CD4-positive, alpha-beta T cell treated with Interleukin-15 for 1 hour (primary cell): Measurements from ENCODE around the gene NADSYN1.
A peak's percentile ranks its signal among the peaks of the same experiment; 100 is the strongest.

Source experiments
- DNase-seq: peaks from one replicate; pipeline ENCODE4 v3.0.0-alpha.2; 2020

NADSYN1 gene

GRCh38 chr11:71433648-71434450 is 19.2 kb upstream of the NADSYN1 start:
- no peak for DNase-seq

- no peak for DNase-seq
Observed at GRCh38 chr11:71434576-71435130, 18.4 kb upstream of the NADSYN1 start.

- no peak for DNase-seq
Observed at GRCh38 chr11:71435278-71435951, 17.6 kb upstream of the NADSYN1 start.

DNA sequence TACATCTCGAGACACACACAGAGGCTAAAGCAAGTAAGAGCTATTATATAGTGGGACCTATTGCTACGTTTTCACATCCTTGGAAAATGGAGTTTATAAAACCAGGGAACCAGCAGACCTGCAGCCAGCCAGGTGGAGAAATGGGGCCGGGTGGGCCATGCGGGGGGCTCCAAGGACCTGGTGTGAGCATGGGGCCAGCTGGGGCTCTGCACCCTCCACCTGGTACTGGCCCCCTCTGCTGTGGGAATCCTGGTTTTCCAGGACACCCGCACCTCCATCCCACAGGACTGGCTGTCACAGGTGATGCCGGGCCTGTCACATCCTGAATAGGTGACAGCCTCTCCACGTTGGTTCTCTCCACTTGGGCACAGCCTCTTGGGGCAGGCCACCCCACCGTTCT is 16.1 kb upstream of the NADSYN1 start:
- no peak for DNase-seq

DNA sequence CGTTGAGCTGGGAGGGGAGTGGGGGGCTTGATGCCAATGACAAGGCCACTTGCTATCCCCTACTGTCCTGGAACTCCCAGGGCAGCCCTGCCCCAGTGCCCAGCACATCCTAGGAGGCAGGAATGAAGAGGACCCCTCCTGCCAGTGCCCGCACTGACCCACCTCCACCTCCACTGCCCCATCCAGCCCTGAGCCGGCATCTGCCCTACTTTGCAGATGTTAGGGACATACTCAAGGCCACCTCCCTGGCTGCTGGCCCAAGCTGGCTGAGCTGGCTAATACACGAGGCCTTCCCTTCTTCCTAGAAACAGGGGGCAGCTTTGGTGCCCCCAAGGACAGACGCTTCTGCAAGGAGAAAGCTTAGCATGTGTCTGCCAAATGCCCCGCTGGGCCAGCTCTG is 15.6 kb upstream of the NADSYN1 start:
- no peak for DNase-seq

DNA sequence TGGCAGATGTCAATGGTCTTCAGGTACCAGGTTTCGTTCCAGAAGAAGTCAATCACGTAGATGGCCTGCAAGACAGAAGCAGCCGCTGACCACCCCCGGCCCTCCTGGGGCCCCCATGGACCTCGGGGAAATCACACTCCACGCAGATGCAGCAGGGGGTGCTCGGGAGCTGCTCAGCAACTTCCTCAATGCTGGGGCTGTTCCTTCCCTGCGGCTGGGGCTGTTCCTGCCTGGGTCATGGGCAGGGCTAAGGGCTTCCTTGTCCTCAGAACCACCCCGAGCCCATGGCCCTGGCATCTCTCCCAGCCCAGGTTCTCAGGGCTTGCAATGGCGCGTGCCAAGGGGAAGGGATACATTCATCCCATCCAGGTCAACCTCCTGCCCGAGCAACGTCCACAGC is 15.1 kb upstream of the NADSYN1 start:
- no peak for DNase-seq

DNA sequence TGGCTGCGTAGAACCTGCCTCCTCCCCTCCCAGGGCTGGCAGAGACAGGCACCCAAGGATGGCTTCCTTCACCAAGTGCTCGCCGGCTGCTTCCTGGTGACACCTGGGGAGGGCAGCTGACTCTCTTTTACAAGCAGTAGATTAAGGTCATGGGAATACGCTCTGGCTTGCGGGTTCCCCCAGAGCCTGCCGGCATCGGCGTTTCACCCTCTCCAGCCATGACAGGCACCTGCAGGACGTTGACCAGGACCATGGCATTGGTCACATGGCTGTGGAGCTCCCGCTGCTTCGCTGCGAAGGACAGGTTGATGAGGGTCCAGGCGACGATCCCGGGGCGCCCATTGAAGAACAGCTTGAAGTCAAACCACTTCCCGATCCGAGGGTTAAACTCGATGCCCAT is 14.4 kb upstream of the NADSYN1 start:
- no peak for DNase-seq

DNA sequence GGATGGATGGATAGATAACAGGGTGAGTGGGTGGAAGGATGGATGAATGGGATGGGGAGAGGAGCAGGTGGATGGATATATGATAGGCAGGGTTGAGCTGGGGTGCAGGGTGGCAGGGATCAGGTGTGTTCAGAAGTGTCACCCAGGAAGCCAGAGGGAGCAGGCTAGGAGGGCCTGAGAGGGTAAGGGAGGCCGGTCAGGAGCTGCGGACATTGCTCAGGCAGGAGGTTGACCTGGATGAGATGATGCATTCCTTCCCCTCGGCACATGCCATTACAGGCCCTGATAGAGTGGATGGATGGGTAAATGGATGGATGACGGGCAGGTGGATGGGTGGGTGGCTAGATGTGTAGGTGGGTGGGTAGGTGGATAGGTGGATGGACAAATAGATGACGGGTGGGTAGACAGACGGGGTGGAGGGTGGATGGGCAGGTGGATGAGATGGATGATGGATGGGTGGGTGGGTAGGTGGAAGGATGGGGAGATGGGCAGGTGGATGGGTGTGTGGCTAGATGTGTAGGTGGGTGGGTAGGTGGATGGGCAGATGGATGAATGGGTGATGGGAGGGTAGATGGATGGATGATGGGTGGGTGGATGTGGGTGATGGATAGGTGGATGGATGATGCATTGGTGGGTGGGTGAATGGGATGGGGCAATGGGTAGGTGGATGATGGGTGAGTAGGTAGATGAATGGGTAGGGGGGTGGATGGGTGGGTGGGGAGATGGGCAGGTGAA is 12.8 kb upstream of the NADSYN1 start:
- DNase-seq: no peak

- DNase-seq: no peak
Observed at GRCh38 chr11:71441251-71441650, 11.8 kb upstream of the NADSYN1 start.

DNA sequence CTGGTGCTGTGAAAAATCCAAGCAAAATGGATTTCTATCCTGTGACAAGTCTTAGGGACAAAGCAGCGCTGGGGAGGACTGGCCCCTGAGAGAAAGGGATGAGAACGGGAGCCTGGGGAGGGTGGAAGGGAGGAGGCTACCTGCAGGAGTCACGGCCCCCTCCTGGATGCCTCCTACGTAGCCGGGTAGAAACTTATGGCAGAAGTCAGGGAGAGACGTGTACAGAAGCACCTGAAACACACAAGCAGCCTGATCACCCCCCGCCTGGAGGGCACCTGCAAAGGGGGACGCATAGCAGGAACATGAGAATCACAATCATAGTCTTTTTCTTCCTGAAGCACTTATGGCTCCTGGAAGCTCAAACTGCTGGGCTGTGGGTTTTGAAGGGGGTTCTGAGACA is 10.9 kb upstream of the NADSYN1 start:
- DNase-seq: no peak

- DNase-seq: no peak
Observed at GRCh38 chr11:71442880-71443279, 10.1 kb upstream of the NADSYN1 start.

GRCh38 chr11:71443736-71444445 is 9.1 kb upstream of the NADSYN1 start:
- DNase-seq: no peak

- no peak for DNase-seq
Observed at GRCh38 chr11:71444811-71445210, 8.2 kb upstream of the NADSYN1 start.

DNA sequence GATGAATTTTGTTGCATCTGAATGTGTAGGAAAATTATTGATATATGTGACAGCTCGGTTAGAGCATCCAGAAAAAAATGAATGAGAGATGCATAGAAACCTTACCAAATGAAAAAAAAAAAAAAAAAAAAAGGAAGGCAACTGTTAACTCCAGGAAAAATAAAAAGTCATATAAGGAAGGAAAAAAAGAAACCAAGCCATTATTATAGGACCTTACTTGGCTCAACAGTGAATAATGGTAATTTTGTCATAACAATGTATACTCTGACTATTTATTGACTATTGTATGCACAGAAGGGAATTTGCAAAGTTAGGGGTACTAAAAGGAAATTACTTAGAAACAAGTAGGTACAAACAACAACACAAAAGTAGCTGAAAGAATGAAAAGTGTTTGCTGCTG is 6.9 kb upstream of the NADSYN1 start:
- no peak for DNase-seq

- no peak for DNase-seq
Observed at GRCh38 chr11:71446942-71447688, 5.9 kb upstream of the NADSYN1 start.

GRCh38 chr11:71447791-71448256 is 5.2 kb upstream of the NADSYN1 start:
- peak; percentile 33 for DNase-seq

DNA sequence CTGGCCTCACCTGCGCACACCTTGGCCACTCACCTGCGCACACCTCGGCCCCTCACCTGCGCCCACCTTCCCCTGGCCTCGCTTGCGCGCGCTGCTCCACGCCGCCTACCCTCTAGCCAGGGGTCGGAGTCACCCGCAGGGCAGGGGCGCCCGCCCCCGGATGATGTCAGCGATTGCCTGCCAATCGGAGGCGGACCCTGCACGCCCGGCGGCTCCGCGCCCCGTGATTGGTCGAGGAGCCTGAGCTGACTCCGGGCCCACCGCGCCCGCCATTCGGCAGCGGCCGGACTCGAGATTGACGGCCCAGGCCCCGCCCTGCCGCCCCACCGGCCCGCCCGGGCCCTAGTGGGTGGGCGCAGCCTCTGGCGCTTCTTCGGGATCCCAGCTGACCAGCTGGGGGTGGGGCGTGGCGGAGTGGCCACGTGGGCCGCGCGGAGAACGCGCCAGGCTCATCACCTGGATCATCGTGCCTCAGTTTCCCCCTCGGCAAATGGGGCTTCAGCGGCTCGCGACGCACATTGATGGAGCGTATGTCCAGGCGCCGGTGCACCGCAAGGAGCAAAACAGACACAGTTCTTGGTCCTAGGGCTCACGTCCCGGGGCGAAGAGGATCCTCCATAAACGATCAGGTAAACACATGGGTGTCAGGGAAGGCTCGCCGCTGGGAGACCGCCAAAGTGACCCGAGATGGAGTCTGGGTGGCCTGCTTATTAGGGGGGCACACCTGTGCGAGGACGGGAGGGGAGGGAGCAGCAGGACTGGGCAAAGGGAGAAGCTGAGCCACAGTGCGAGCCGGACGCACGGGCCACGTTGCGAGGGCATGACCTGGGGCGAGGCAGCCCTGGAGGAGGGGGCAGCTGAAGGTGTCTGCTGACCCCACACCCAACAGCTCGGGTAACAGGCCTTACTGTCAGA is 4.5 kb upstream of the NADSYN1 start, which contains the start of gene DHCR7:
TSS of gene DHCR7 (minus strand) at position 137 of the 915 bp plus-strand sequence. CDS start 3,441 bp downstream, outside the sequence.
- DNase-seq: peak; percentile 94

- DNase-seq: no peak
Observed at GRCh38 chr11:71449596-71449995, 3.4 kb upstream of the NADSYN1 start.

- DNase-seq: no peak
Observed at GRCh38 chr11:71450507-71450906, 2.5 kb upstream of the NADSYN1 start.

DNA sequence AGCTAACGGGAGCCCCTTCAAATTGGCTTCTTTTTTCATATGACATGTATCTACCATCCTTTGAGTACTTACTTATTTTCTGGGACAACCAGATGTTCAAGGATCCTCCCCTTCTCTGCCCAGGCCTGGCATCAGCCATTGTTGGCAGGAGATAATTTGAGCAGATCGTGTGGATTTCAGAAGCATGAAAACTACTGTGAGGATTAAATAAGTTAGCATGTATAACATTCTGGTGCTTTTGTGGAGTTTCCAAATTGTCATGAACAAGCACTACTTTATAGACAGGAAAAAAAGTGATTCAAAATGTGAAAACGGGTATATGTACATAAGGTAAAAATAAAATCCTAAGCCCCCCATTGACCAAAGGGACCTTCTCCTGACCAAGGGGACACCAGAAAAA is 2.1 kb upstream of the NADSYN1 start:
- DNase-seq: no peak
